WTC11 (cell line): ENCODE results near the gene NOL12.

ENCODE experiments used
- TP53 ChIP-seq: sonication (generic); formaldehyde crosslinking; IDR thresholded peaks from 2 replicates; pipeline ENCODE4 v1.8.1; 2023; ENCODE audit warnings: mild to moderate bottlenecking, missing genetic modification reagents
- ZBTB21 ChIP-seq: sonication (generic); formaldehyde crosslinking; IDR thresholded peaks from 2 replicates; pipeline ENCODE4 v1.8.1; 2023; ENCODE audit warnings: mild to moderate bottlenecking, missing genetic modification reagents, borderline replicate concordance
- TF ChIP-seq, protein P1 (sequence below): fragments of 200-600 bp; IDR thresholded peaks from 2 replicates; pipeline ENCODE4 v1.8.0; 2022; ENCODE audit warnings: antibody characterized with exemption
- TF ChIP-seq, protein P2 (sequence below): sonication (generic); formaldehyde crosslinking; IDR thresholded peaks from 2 replicates; pipeline ENCODE4 v1.8.0; 2023; ENCODE audit warnings: missing genetic modification reagents
- TF ChIP-seq, protein P3 (sequence below): fragments of 250-450 bp; sonication (Bioruptor Pico); IDR thresholded peaks from 2 replicates; pipeline ENCODE4 v1.9.0; 2021; ENCODE audit warnings: mild to moderate bottlenecking
- TF ChIP-seq, protein P4 (sequence below): sonication (generic); formaldehyde crosslinking; IDR thresholded peaks from 2 replicates; pipeline ENCODE4 v1.8.1; 2022; ENCODE audit warnings: mild to moderate bottlenecking, moderate library complexity, missing genetic modification reagents

DNA sequence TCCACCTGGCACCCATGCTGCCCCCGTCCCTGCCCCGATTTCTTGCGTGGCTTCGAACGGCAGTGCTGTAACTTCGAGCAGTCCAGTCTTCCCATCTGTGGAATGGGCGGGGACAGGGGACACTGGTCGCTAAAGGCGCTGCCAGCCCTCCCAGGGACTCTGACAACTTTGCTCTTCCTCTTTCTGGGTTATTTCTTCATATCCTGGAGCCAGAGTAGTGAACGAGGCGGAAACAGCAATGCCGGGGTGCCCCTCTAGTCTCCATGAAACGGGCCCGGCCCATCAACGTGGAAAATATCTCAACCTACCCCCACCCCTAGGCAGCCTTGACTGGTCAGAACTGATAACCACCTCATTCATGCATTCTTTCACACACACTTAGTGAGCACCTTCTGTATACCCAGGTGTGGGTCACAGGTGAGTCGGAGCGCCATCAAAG, 53.5 kb downstream of the NOL12 start:
- TF ChIP-seq, protein P1, sequence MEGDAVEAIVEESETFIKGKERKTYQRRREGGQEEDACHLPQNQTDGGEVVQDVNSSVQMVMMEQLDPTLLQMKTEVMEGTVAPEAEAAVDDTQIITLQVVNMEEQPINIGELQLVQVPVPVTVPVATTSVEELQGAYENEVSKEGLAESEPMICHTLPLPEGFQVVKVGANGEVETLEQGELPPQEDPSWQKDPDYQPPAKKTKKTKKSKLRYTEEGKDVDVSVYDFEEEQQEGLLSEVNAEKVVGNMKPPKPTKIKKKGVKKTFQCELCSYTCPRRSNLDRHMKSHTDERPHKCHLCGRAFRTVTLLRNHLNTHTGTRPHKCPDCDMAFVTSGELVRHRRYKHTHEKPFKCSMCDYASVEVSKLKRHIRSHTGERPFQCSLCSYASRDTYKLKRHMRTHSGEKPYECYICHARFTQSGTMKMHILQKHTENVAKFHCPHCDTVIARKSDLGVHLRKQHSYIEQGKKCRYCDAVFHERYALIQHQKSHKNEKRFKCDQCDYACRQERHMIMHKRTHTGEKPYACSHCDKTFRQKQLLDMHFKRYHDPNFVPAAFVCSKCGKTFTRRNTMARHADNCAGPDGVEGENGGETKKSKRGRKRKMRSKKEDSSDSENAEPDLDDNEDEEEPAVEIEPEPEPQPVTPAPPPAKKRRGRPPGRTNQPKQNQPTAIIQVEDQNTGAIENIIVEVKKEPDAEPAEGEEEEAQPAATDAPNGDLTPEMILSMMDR = no peak
- TF ChIP-seq, protein P2, sequence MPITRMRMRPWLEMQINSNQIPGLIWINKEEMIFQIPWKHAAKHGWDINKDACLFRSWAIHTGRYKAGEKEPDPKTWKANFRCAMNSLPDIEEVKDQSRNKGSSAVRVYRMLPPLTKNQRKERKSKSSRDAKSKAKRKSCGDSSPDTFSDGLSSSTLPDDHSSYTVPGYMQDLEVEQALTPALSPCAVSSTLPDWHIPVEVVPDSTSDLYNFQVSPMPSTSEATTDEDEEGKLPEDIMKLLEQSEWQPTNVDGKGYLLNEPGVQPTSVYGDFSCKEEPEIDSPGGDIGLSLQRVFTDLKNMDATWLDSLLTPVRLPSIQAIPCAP = no peak
- TF ChIP-seq, protein P3, sequence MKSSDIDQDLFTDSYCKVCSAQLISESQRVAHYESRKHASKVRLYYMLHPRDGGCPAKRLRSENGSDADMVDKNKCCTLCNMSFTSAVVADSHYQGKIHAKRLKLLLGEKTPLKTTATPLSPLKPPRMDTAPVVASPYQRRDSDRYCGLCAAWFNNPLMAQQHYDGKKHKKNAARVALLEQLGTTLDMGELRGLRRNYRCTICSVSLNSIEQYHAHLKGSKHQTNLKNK (CRISPR knock-in tag) = no peak
- no peak for TF ChIP-seq TP53
- TF ChIP-seq ZBTB21 (CRISPR knock-in tag) = no peak
- TF ChIP-seq, protein P4, sequence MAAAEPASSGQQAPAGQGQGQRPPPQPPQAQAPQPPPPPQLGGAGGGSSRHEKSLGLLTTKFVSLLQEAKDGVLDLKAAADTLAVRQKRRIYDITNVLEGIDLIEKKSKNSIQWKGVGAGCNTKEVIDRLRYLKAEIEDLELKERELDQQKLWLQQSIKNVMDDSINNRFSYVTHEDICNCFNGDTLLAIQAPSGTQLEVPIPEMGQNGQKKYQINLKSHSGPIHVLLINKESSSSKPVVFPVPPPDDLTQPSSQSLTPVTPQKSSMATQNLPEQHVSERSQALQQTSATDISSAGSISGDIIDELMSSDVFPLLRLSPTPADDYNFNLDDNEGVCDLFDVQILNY = no peak
